Small intestine (tissue), 7 donors: ENCODE results near the gene PNP. TPM values are rescaled to one million over a fixed set of nuclear protein-coding genes. Genes with fewer than 3 reads are reported as not detected.

Source experiments
- DNase-seq, 2 donors: peaks; one replicate each; pipeline versions ENCODE4 v3.0.0 to v3.0.0-alpha.2; 2013
- FAIRE-seq: peaks from 2 replicates; lab custom pipeline; 2012; peaks lifted over from hg19 to GRCh38; lab: Jason Lieb, UNC
- H3K27ac ChIP-seq, 3 donors: one replicate each; pipeline ENCODE4 v1.5.1; 2013; ENCODE audit warnings: low read length in 2 of 3, mild to moderate bottlenecking in 2 of 3, control low read depth in 1 of 3, inconsistent platforms in 1 of 3, low read depth in 1 of 3, moderate library complexity in 1 of 3
- H3K27me3 ChIP-seq, 3 donors: one replicate each; pipeline ENCODE4 v1.6.1; 2013; ENCODE audit warnings: low read length in 3 of 3, inconsistent platforms in 1 of 3; ENCODE audit not compliant: control insufficient read depth in 3 of 3, insufficient read depth in 3 of 3
- H3K36me3 ChIP-seq, 3 donors: one replicate each; pipeline ENCODE4 v1.6.1; 2013; ENCODE audit warnings: low read length in 3 of 3, inconsistent platforms in 1 of 3, low read depth in 1 of 3, mild to moderate bottlenecking in 1 of 3, moderate library complexity in 1 of 3; ENCODE audit not compliant: control insufficient read depth in 3 of 3, insufficient read depth in 2 of 3
- H3K4me1 ChIP-seq, 3 donors: one replicate each; pipeline ENCODE4 v1.6.1; 2013; ENCODE audit warnings: low read length in 2 of 3, inconsistent platforms in 1 of 3, low read depth in 1 of 3, mild to moderate bottlenecking in 1 of 3, moderate library complexity in 1 of 3; ENCODE audit not compliant: control insufficient read depth in 3 of 3, insufficient read depth in 2 of 3
- H3K4me3 ChIP-seq, 3 donors: one replicate each; pipeline ENCODE4 v1.5.1; 2013; ENCODE audit warnings: low read length in 3 of 3, control low read depth in 1 of 3, inconsistent platforms in 1 of 3, low read depth in 1 of 3, mild to moderate bottlenecking in 1 of 3, moderate library complexity in 1 of 3
- H3K9me3 ChIP-seq, 2 donors: one replicate each; pipeline ENCODE4 v1.6.1; 2013; ENCODE audit warnings: low read depth in 1 of 2, low read length in 1 of 2; ENCODE audit not compliant: control insufficient read depth in 2 of 2, insufficient read depth in 1 of 2
- WGBS, 3 donors: extraction: QIAGEN DNeasy Blood & Tissue Kit; methylation state at CpG; one replicate each; pipeline ENCODE4 v1.1.7; 2013; 5-methylcytosine and 5-hydroxymethylcytosine counted together
- polyA plus RNA-seq, 4 donors: library from polyadenylated mRNA; stranded (reverse) in 3 of 4; unstranded in 1 of 4; fragments of 200-250 nt in 3 of 4; fragments of 120-200 nt in 1 of 4; gene quantifications; one replicate each; pipeline versions ENCODE4 v1.2.1 to v1.2.3, GENCODE V29; 2013
- donor health status: healthy with polysubstance abuse.
- donor health status: control.
- donor health status: control.
- donor health status: Bipolar disorder and iron deficiency.
- donor health status: healthy.

Gene PNP
- polyA plus RNA-seq, 4 donors, result 168 to 353 (median 202) TPM

DNA sequence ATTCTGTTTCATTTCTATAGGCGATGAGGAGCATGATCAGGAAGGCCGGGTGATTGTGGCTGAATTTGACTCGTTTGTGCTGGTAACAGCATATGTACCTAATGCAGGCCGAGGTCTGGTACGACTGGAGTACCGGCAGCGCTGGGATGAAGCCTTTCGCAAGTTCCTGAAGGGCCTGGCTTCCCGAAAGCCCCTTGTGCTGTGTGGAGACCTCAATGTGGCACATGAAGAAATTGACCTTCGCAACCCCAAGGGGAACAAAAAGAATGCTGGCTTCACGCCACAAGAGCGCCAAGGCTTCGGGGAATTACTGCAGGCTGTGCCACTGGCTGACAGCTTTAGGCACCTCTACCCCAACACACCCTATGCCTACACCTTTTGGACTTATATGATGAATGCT, 12.2 kb upstream of the PNP start:
- Histone ChIP-seq H3K4me3 (no peak overlapping the region), H3K27ac (peak overlapping the region in 1 of 3 donors; percentile 98), H3K36me3 (peaks cover 8 to 35% (median 12%) of the 10 kb centered on the region in 3 donors), H3K27me3 (no peaks in the 10 kb centered on the region), H3K9me3 (no peaks in the 10 kb centered on the region), H3K4me1 (peaks cover 2 to 26% (median 9%) of the 10 kb centered on the region in 3 donors)
- 75 to 78% (median 76%) methylated on average over 13 of the region's 13 CpGs for WGBS, 3 donors
- FAIRE-seq (no peak), DNase-seq (no peak)

DNA sequence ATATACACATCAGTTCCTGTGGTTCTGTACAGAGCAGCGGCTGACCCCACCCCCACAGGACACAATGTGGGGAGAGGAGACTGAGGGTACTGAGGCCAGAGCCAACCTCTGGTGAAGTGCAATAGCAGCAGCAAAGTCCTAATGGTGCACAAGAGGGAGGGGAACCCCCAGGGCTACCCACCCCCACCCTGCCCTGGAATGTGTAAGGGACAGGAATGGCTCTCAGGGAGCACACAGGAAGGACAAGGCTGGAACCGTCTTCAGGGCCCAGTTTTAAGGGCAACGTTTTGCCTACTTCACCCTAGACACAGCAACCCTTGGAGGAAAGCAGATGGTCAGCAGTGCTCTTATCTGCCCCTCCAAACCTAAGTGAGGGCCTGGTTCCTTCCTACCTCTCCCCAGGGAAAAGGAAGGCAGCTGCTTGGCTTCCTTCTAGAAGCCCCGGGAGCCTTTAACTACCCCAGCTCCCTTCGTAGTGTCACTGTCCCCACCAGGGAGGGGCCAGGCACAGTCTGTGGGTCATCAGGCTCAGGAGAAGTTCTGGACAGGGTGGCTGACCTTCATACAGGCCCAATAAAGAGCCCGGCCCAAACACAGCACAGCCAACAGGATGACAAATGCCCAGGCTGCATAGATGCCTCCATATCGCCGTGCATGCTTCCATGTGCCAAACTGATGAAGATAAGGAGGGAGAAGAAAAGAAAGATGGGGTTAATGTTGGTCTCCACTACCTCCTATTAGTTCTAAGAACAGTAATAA, 11.0 kb upstream of the PNP start:
- Histone ChIP-seq H3K9me3 (no peaks in the 10 kb centered on the region), H3K27me3 (no peaks in the 10 kb centered on the region), H3K36me3 (peaks cover 7 to 32% (median 9%) of the 10 kb centered on the region in 3 donors), H3K4me3 (no peak overlapping the region), H3K27ac (no peak overlapping the region), H3K4me1 (peaks cover 2 to 38% (median 12%) of the 10 kb centered on the region in 3 donors)
- FAIRE-seq (no peak), DNase-seq (no peak)
- 59 to 71% (median 59%) methylated on average over 8 of the region's 8 CpGs for WGBS, 3 donors

- peak overlapping the region; percentile 88 to 96 (median 96) for H3K27ac ChIP-seq
- no peaks in the 10 kb centered on the region for H3K27me3 ChIP-seq
- H3K9me3 ChIP-seq, result no peaks in the 10 kb centered on the region
- H3K4me1 ChIP-seq, result peaks cover 2 to 37% (median 12%) of the 10 kb centered on the region in 3 donors
- FAIRE-seq (no peak), DNase-seq (peak; percentile 74 to 80)
- WGBS, 3 donors, result 2 to 4% (median 3%) methylated on average over 31 to 32 of the region's 32 CpGs
- H3K36me3 ChIP-seq, result peaks cover 7 to 32% (median 9%) of the 10 kb centered on the region in 3 donors
- H3K4me3 ChIP-seq, result peak overlapping the region; percentile 71 to 80 (median 78)
Measured at GRCh38 chr14:20460458-20461224, 8.6 kb upstream of the PNP start.

GRCh38 chr14:20461225-20462141, 7.7 kb upstream of the PNP start, which contains the start of gene PIP4P1:
Gene PIP4P1 (minus strand): TSS chr14:20461434. CDS start chr14:20461325, 109 bp downstream.
- Histone ChIP-seq H3K4me3 (peak within 1 kb of the TSS; percentile 71 to 80 (median 78)), H3K9me3 (no peaks in the 10 kb centered on the region), H3K36me3 (peaks cover 7 to 31% (median 9%) of the 10 kb centered on the region in 3 donors), H3K4me1 (peaks cover 2 to 41% (median 7%) of the 10 kb centered on the region in 3 donors), H3K27me3 (no peaks in the 10 kb centered on the region), H3K27ac (peak within 1 kb of the TSS; percentile 88 to 96 (median 96))
- FAIRE-seq (peak; percentile 96), DNase-seq (peak; percentile 99 to 100)
- WGBS, 3 donors, result 0% methylated on average over 56 to 67 of the region's 67 CpGs

DNA sequence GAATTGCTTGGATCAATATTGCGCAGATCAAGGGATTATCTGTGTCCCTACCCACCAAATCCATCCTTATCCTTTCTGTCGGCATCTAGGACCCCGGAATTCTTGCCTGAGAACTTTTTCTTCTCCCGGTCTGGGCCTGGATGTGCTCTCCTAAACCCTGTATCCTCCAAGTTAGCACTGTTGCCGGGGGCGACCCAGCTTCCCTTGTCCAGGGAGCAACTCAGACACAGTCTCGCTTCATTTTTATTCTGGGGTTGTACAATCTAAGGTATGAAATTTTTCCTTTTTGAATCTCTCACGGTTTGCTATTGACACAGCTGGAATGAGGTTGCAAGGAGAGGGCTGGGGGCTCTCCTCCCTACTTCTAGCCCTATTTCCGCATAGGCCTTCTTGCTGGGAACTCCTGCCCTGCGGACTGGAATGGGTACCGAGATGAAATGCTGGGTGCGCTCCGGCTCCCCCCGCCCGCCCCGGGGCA, 403 bp upstream of the PNP start:
- Histone ChIP-seq H3K27ac (peak overlapping the region; percentile 85 to 98 (median 88)), H3K9me3 (no peaks in the 10 kb centered on the region), H3K4me1 (peaks cover 5 to 32% (median 14%) of the 10 kb centered on the region in 3 donors), H3K4me3 (peak overlapping the region in 2 of 3 donors; percentile 88 to 98), H3K36me3 (peaks cover 2 to 9% (median 4%) of the 10 kb centered on the region in 3 donors), H3K27me3 (no peaks in the 10 kb centered on the region)
- FAIRE-seq (no peak), DNase-seq (no peak)
- 23 to 30% (median 28%) methylated on average over 16 of the region's 16 CpGs for WGBS, 3 donors

GRCh38 chr14:20469890-20470602, 840 bp downstream of the PNP start:
- WGBS, 3 donors, result 0 to 2% (median 1%) methylated on average over 12 of the region's 12 CpGs
- H3K9me3 ChIP-seq, result no peaks in the 10 kb centered on the region
- H3K36me3 ChIP-seq, result peaks cover 9 to 18% (median 11%) of the 10 kb centered on the region in 3 donors
- H3K27ac ChIP-seq, result peak overlapping the region; percentile 85 to 98 (median 88)
- H3K27me3 ChIP-seq, result no peaks in the 10 kb centered on the region
- FAIRE-seq (no peak), DNase-seq (peak; percentile 72 to 77)
- H3K4me1 ChIP-seq, result peaks cover 5 to 42% (median 14%) of the 10 kb centered on the region in 3 donors
- peak overlapping the region; percentile 72 to 98 (median 88) for H3K4me3 ChIP-seq

DNA sequence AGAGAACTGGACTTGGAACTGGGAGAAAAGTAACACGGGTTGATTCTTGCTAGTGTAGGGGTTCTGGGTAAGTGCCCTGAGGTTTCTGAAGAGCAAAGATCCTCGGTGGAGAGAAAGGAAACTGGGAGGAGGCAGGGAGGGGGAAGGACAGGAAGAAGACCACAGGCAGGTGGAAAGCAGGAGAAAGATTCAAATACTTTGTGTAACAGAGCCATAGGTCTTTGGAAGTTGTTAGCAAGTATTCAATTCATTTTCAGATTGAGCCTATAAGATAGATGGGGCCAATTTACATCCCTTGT, 1.3 kb downstream of the PNP start:
- H3K4me1 ChIP-seq, result peaks cover 5 to 39% (median 14%) of the 10 kb centered on the region in 3 donors
- peak overlapping the region; percentile 72 to 98 (median 88) for H3K4me3 ChIP-seq
- 0 to 3% (median 0%) methylated on average over 2 of the region's 2 CpGs for WGBS, 3 donors
- no peak for FAIRE-seq
- peaks cover 11 to 23% (median 16%) of the 10 kb centered on the region in 3 donors for H3K36me3 ChIP-seq
- H3K9me3 ChIP-seq, result no peaks in the 10 kb centered on the region
- H3K27ac ChIP-seq, result peak overlapping the region; percentile 85 to 98 (median 88)
- DNase-seq, result peak in 1 of 2 donors; percentile 59
- no peaks in the 10 kb centered on the region for H3K27me3 ChIP-seq
